PC-3 (cell line): Measurements from ENCODE around the gene GAPDH.

Experiments
- EZH2phosphoT487 ChIP-seq: fragments of 300-600 bp; sonication (generic); IDR thresholded peaks from 2 replicates; pipeline ENCODE4 v1.6.1; 2018; ENCODE audit warnings: mild to moderate bottlenecking, antibody characterized with exemption, low read length, borderline replicate concordance
- TF ChIP-seq, protein P1 (sequence below): fragments of 300-600 bp; sonication (generic); conservative IDR thresholded peaks from 2 replicates; pipeline ENCODE4 v1.5.1; 2017; ENCODE audit warnings: antibody characterized with exemption, low read depth, mild to moderate bottlenecking, low read length

DNA sequence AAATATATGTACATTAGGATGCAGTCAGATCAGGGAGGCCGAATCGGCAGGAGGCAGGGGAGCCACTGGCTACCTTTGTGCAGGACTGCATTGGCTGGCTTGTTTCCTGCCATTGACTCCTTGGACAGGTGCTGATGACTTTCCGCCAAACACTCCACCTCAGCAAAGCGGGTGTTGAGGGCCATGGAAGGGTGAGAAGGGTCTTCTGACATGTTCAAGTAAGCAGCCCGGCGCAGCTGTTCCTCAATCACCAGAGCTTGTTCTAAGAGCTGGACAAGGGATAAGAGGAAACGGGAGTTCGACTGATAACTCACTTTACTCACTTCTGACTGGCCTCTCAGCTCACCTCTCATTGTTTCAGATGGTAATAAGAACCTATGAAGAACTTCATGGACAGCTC lies 38.7 kb downstream of the GAPDH start:
- TF ChIP-seq, protein P1, sequence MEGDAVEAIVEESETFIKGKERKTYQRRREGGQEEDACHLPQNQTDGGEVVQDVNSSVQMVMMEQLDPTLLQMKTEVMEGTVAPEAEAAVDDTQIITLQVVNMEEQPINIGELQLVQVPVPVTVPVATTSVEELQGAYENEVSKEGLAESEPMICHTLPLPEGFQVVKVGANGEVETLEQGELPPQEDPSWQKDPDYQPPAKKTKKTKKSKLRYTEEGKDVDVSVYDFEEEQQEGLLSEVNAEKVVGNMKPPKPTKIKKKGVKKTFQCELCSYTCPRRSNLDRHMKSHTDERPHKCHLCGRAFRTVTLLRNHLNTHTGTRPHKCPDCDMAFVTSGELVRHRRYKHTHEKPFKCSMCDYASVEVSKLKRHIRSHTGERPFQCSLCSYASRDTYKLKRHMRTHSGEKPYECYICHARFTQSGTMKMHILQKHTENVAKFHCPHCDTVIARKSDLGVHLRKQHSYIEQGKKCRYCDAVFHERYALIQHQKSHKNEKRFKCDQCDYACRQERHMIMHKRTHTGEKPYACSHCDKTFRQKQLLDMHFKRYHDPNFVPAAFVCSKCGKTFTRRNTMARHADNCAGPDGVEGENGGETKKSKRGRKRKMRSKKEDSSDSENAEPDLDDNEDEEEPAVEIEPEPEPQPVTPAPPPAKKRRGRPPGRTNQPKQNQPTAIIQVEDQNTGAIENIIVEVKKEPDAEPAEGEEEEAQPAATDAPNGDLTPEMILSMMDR, result no peak
- no peak for TF ChIP-seq EZH2phosphoT487
